Measurements from ENCODE around the gene ABT1. TPM values are rescaled to one million over a fixed set of nuclear protein-coding genes. Genes with fewer than 3 reads are reported as not detected.

ABT1 gene
- total RNA-seq, 2 donors from 2014 or later = 19.7 to 22.6 TPM

GRCh38 chr6:26607434-26608230 lies 10.9 kb downstream of the ABT1 start:
- no peaks in the 10 kb centered on the region for H3K36me3 Mint-ChIP-seq (ENCODE audit: low read depth)
- Histone ChIP-seq H3K27me3 (ENCODE audit: control insufficient read depth, insufficient read depth, low read length, poor library complexity, severe bottlenecking) (peaks cover 85% of the 10 kb centered on the region), H3K36me3 (ENCODE audit: control insufficient read depth, insufficient read depth, low read length) (no peaks in the 10 kb centered on the region), H3K27ac (ENCODE audit: low read depth, low read length) (no peak overlapping the region), H3K9ac (ENCODE audit: extremely low read depth, low read length, poor library complexity, severe bottlenecking) (no peak overlapping the region), H3K9me3 (ENCODE audit: control insufficient read depth, low read length) (no peaks in the 10 kb centered on the region), H3K4me1 (ENCODE audit: control insufficient read depth, insufficient read depth, low read length) (no peaks in the 10 kb centered on the region), H3K4me3 (ENCODE audit: low read length) (no peak overlapping the region)
- no peaks in the 10 kb centered on the region for H3K4me1 Mint-ChIP-seq
- H3K27me3 Mint-ChIP-seq (ENCODE audit: insufficient read depth) = peaks cover 64% of the 10 kb centered on the region
- no peak overlapping the region for H3K27ac Mint-ChIP-seq
- WGBS, 2 experiments (ENCODE audit: insufficient coverage in 1 of 2, insufficient read length in 1 of 2) = 51 to 58% methylated on average over 5 to 7 of the region's 7 CpGs
- peak; percentile 82 for DNase-seq
- H3K4me3 Mint-ChIP-seq = no peak overlapping the region
- TF ChIP-seq CTCF (conservative IDR thresholded peaks at IDR 0.05) = peak; percentile 85
- H3K9me3 Mint-ChIP-seq = no peaks in the 10 kb centered on the region

DNA sequence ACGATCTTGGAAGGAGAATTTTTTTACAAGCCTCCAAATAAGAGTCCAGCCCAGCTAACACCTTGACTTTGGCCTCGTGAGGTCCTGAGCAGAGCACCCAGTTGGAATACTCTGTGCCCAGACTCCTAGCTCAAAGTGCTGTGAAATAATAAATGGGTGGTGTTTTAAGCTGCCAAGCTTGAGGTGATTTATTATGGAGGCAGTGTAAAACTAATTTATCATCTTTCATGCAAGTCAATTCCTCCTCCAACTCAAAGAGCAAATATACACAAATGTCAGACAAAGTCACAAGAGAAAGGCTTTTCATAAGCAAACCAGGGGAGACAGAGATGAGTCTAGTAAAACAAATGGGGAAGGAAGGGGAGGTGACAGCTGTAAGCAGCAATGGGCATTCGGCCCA lies 12.7 kb downstream of the ABT1 start:
- Histone ChIP-seq H3K27me3 (ENCODE audit: control insufficient read depth, insufficient read depth, low read length, poor library complexity, severe bottlenecking) (peaks cover 97% of the 10 kb centered on the region), H3K36me3 (ENCODE audit: control insufficient read depth, insufficient read depth, low read length) (no peaks in the 10 kb centered on the region), H3K9me3 (ENCODE audit: control insufficient read depth, low read length) (no peaks in the 10 kb centered on the region), H3K27ac (ENCODE audit: low read depth, low read length) (no peak overlapping the region), H3K4me3 (ENCODE audit: low read length) (no peak overlapping the region), H3K4me1 (ENCODE audit: control insufficient read depth, insufficient read depth, low read length) (no peaks in the 10 kb centered on the region), H3K9ac (ENCODE audit: extremely low read depth, low read length, poor library complexity, severe bottlenecking) (no peak overlapping the region)
- Mint-ChIP-seq H3K4me1 (peaks cover 10% of the 10 kb centered on the region), H3K36me3 (ENCODE audit: low read depth) (no peaks in the 10 kb centered on the region), H3K9me3 (no peaks in the 10 kb centered on the region), H3K27me3 (ENCODE audit: insufficient read depth) (peaks cover 77% of the 10 kb centered on the region), H3K4me3 (no peak overlapping the region), H3K27ac (no peak overlapping the region)
- TF ChIP-seq CTCF (conservative IDR thresholded peaks at IDR 0.05) = no peak
- WGBS, 2 experiments (ENCODE audit: insufficient coverage in 1 of 2, insufficient read length in 1 of 2) = 89 to 95% methylated on average over 2 to 3 of the region's 3 CpGs
- no peak for DNase-seq

DNA sequence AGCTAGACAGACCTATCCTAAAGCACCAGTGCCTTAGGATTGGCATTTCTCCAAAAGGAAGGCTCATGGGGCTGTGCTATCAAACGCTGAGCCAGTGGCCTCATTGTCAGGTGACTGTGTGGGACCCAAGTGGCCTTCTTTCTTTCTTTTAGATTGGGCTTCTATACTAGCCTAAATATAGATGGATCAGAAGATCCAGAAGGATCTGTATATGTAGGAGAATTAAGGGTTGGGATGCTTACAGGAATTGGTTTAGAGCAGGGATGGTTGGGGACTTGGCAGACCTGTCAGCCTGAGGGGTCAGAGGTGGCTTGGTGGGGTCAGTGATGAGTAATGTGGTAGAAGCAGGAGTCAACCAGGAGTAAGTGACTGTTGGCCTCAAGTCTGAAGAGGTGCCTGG lies 14.8 kb downstream of the ABT1 start:
- no peak overlapping the region for H3K27ac Mint-ChIP-seq
- no peak for DNase-seq
- TF ChIP-seq CTCF (conservative IDR thresholded peaks at IDR 0.05) = no peak
- Histone ChIP-seq H3K27me3 (ENCODE audit: control insufficient read depth, insufficient read depth, low read length, poor library complexity, severe bottlenecking) (peaks cover 95% of the 10 kb centered on the region), H3K27ac (ENCODE audit: low read depth, low read length) (no peak overlapping the region), H3K36me3 (ENCODE audit: control insufficient read depth, insufficient read depth, low read length) (no peaks in the 10 kb centered on the region), H3K4me1 (ENCODE audit: control insufficient read depth, insufficient read depth, low read length) (no peaks in the 10 kb centered on the region), H3K4me3 (ENCODE audit: low read length) (no peak overlapping the region), H3K9me3 (ENCODE audit: control insufficient read depth, low read length) (peaks cover 6% of the 10 kb centered on the region), H3K9ac (ENCODE audit: extremely low read depth, low read length, poor library complexity, severe bottlenecking) (no peak overlapping the region)
- H3K9me3 Mint-ChIP-seq = no peaks in the 10 kb centered on the region
- peaks cover 81% of the 10 kb centered on the region for H3K27me3 Mint-ChIP-seq (ENCODE audit: insufficient read depth)
- no peak overlapping the region for H3K4me3 Mint-ChIP-seq
- H3K4me1 Mint-ChIP-seq = peaks cover 10% of the 10 kb centered on the region
- 89 to 100% methylated on average over 1 of the region's 1 CpG for WGBS, 2 experiments (ENCODE audit: insufficient coverage in 1 of 2, insufficient read length in 1 of 2)
- no peaks in the 10 kb centered on the region for H3K36me3 Mint-ChIP-seq (ENCODE audit: low read depth)

Data from endodermal cell (in vitro differentiated cells).